ENCODE measurements around the gene PRSS57. TPM values are rescaled to one million over a fixed set of nuclear protein-coding genes. Genes with fewer than 3 reads are reported as not detected.

Gene PRSS57
- total and polyA plus RNA-seq, 4 donors = 0.10 to 2.0 (median 0.60) TPM; not detected in 1

DNA sequence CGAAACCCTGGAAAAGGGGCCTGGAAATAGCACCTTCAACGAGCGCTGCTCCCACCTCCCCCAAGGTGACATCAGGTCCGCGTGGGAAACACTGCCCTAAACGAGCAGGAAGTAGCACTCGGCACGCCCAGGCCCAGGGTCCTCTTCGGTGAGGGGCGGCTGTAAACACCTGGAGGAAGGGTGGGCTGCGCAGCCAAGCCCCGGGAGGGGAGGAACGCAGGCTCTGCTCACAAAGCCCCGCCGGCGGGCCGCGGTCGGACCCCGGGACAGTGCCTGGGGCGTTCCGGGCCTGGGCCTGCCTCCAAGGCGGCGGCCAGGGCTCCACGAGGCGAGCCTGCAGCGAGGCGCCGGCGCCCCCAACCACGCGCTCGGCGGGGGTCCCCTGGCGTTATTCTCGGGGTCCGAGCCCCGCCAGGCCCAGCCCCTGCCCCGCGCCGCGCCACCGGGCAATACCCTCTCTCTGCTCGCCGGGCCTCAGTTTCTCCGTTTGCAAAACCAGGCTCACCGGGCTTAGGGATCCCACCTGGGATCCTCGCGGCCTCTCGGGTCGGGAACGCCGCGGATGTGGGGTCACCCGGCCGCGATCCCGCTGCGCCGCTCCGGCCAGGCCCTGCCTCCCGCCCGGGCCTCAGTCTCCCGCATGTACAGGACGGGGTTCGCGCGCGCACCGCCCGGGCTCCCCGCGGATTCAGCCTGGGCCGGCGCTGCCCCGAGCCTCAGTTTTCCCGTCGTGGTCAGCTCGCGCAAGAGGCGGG lies 32.9 kb downstream of the PRSS57 start:
- TF ChIP-seq, protein P1, sequence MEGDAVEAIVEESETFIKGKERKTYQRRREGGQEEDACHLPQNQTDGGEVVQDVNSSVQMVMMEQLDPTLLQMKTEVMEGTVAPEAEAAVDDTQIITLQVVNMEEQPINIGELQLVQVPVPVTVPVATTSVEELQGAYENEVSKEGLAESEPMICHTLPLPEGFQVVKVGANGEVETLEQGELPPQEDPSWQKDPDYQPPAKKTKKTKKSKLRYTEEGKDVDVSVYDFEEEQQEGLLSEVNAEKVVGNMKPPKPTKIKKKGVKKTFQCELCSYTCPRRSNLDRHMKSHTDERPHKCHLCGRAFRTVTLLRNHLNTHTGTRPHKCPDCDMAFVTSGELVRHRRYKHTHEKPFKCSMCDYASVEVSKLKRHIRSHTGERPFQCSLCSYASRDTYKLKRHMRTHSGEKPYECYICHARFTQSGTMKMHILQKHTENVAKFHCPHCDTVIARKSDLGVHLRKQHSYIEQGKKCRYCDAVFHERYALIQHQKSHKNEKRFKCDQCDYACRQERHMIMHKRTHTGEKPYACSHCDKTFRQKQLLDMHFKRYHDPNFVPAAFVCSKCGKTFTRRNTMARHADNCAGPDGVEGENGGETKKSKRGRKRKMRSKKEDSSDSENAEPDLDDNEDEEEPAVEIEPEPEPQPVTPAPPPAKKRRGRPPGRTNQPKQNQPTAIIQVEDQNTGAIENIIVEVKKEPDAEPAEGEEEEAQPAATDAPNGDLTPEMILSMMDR (IDR thresholded peaks at IDR 0.05; ENCODE audit: control extremely low read depth, extremely low read depth) = no peak
- Histone ChIP-seq H3K9ac (ENCODE audit: insufficient read depth in 1 of 2, low read length in 2 of 2) (peak overlapping the region; percentile 56 to 67), H3K9me3 (ENCODE audit: control insufficient read depth in 4 of 4, insufficient read depth in 3 of 4, low read length in 3 of 4) (no peaks in the 10 kb centered on the region), H3K4me1 (ENCODE audit: control insufficient read depth in 5 of 5, insufficient read depth in 5 of 5, low read length in 5 of 5) (peaks cover 0 to 44% (median 10%) of the 10 kb centered on the region in 5 donors), H3K27ac (ENCODE audit: low read depth in 1 of 2, low read length in 1 of 2) (peak overlapping the region; percentile 42 to 74), H3K36me3 (ENCODE audit: control insufficient read depth in 4 of 4, insufficient read depth in 4 of 4, low read length in 4 of 4) (peaks cover 0 to 6% (median 0%) of the 10 kb centered on the region in 4 donors), H3K4me3 (peak overlapping the region; percentile 94), H3K27me3 (ENCODE audit: control insufficient read depth in 3 of 3, insufficient read depth in 3 of 3, low read length in 2 of 3) (no peaks in the 10 kb centered on the region)
- peak in 1 of 3 donors; percentile 40 for DNase-seq
- no peak for ATAC-seq (ENCODE audit: insufficient read depth, low FRiP score)
- WGBS, 2 donors = 0 to 1% methylated on average over 62 to 81 of the region's 81 CpGs

DNA sequence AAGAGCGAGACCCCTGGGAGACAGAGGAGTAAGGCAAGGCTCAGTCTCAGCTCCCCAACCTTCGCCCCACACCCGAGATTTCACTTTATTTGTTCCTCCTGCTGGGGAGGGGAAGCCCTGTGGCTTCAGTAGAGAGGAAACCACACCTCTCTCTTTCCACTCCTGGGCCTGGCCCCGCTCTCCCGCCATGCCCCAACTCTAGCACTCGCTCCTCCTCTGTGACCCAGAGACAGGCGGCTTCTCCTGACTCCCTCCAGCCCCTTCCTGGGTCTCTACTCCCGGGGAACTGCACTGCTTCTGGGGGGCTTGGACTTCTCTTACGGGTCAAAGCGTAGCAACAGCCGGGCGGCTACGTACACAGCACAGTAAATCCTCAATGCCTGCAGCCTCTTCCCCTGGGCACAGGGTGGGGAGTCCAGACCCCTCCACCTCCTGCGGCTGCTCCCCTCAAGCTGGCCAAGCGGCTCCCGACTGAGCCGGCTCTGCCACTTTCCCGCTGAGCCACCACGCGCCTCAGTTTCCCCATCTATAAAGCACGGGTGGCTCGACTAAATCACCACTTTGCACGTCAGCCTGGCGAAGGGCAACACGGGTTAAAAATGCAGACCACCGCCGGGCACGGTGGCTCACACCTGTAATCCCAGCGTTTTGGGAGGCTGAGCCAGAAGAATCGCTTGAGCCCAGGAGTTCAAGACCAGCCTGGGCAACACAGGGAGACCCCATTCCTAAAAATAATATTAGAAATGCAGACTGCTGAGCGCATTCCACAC lies 33.6 kb downstream of the PRSS57 start:
- peak overlapping the region; percentile 94 for H3K4me3 ChIP-seq
- H3K27ac ChIP-seq (ENCODE audit: low read depth in 1 of 2, low read length in 1 of 2) = peak overlapping the region; percentile 42 to 74
- H3K9me3 ChIP-seq (ENCODE audit: control insufficient read depth in 4 of 4, insufficient read depth in 3 of 4, low read length in 3 of 4) = no peaks in the 10 kb centered on the region
- no peaks in the 10 kb centered on the region for H3K27me3 ChIP-seq (ENCODE audit: control insufficient read depth in 3 of 3, insufficient read depth in 3 of 3, low read length in 2 of 3)
- no peak for DNase-seq
- peak overlapping the region; percentile 56 to 67 for H3K9ac ChIP-seq (ENCODE audit: insufficient read depth in 1 of 2, low read length in 2 of 2)
- TF ChIP-seq, protein P1 (IDR thresholded peaks at IDR 0.05; ENCODE audit: control extremely low read depth, extremely low read depth) = no peak
- 7 to 10% methylated on average over 30 to 31 of the region's 31 CpGs for WGBS, 2 donors
- no peak for ATAC-seq (ENCODE audit: insufficient read depth, low FRiP score)
- H3K36me3 ChIP-seq (ENCODE audit: control insufficient read depth in 4 of 4, insufficient read depth in 4 of 4, low read length in 4 of 4) = peaks cover 0 to 8% (median 0%) of the 10 kb centered on the region in 4 donors
- peaks cover 0 to 43% (median 10%) of the 10 kb centered on the region in 5 donors for H3K4me1 ChIP-seq (ENCODE audit: control insufficient read depth in 5 of 5, insufficient read depth in 5 of 5, low read length in 5 of 5)

DNA sequence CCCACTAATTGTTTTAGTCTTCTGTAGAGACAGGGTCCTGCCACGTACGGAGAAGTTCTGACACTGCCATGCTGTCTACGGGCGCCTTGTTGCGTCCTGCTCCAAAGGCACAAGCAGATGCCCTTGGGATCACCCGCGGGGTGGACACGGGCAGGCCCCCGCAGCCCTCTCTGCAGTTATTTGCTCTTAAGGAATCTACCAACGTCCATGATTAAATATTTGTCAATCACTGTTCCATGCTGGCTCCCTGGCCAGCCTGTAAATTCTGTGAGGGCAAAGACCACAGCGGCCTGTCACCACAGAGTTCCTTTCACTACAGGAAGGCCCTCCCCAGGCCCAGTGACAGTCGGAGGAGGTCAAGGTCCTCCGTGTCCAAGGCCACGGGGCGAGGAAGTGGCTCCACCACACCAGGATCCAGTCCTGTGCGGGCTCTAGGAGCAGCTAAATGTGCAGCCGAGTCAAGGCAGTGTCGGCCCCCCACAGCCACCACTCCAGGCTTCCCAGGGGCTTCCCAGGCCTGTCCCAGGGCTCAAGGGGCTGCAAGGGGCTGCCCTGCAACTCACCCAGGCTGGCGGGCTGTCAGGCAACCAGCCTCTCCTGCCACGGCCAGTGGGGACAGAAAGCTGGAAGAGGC lies 34.3 kb downstream of the PRSS57 start:
- ATAC-seq (ENCODE audit: insufficient read depth, low FRiP score) (no peak), DNase-seq (no peak)
- Histone ChIP-seq H3K36me3 (ENCODE audit: control insufficient read depth in 4 of 4, insufficient read depth in 4 of 4, low read length in 4 of 4) (peaks cover 0 to 8% (median 0%) of the 10 kb centered on the region in 4 donors), H3K9me3 (ENCODE audit: control insufficient read depth in 4 of 4, insufficient read depth in 3 of 4, low read length in 3 of 4) (no peaks in the 10 kb centered on the region), H3K4me3 (peak overlapping the region; percentile 50), H3K9ac (ENCODE audit: insufficient read depth in 1 of 2, low read length in 2 of 2) (peak overlapping the region in 1 of 2 donors; percentile 32), H3K27me3 (ENCODE audit: control insufficient read depth in 3 of 3, insufficient read depth in 3 of 3, low read length in 2 of 3) (no peaks in the 10 kb centered on the region), H3K27ac (ENCODE audit: low read depth in 1 of 2, low read length in 1 of 2) (peak overlapping the region; percentile 21 to 42), H3K4me1 (ENCODE audit: control insufficient read depth in 5 of 5, insufficient read depth in 5 of 5, low read length in 5 of 5) (peaks cover 0 to 43% (median 10%) of the 10 kb centered on the region in 5 donors)
- 30 to 35% methylated on average over 18 to 20 of the region's 20 CpGs for WGBS, 2 donors
- TF ChIP-seq, protein P1 (IDR thresholded peaks at IDR 0.05; ENCODE audit: control extremely low read depth, extremely low read depth) = no peak

Measured in lung (tissue), 12 donors.